ENCODE measurements around the gene METTL23.

GRCh38 chr17:76688165-76688622, 38.4 kb upstream of the METTL23 start:
- TF ChIP-seq ELF1 (IDR thresholded peaks at IDR 0.05; ENCODE audit: borderline replicate concordance, low read depth) (no peak), EZH2 (IDR thresholded peaks at IDR 0.05) (no peak), ZNF274 (IDR thresholded peaks at IDR 0.05; ENCODE audit: low read depth, low read length) (no peak), YY1 (IDR thresholded peaks at IDR 0.05; ENCODE audit: extremely low read depth, insufficient replicate concordance, low read depth, low read length) (no peak), POLR2A (IDR thresholded peaks at IDR 0.05; ENCODE audit: borderline replicate concordance, extremely low read depth, insufficient read depth, insufficient read length) (no peak), REST (IDR thresholded peaks at IDR 0.05; ENCODE audit: low read depth) (no peak), CTCF (IDR thresholded peaks at IDR 0.05 in 2 of 3, conservative IDR thresholded peaks at IDR 0.05 in 1 of 3; ENCODE audit: borderline replicate concordance in 1 of 3, insufficient read depth in 1 of 3, low read depth in 2 of 3, low read length in 2 of 3) (no peak; a peak in 1 of 6 replicates), POLR2AphosphoS5 (IDR thresholded peaks at IDR 0.05; ENCODE audit: low read depth, low read length) (no peak), EZH2phosphoT487 (IDR thresholded peaks at IDR 0.05; ENCODE audit: borderline replicate concordance) (no peak), JUND (IDR thresholded peaks at IDR 0.05) (no peak), RAD21 (IDR thresholded peaks at IDR 0.05; ENCODE audit: low read depth) (0 out of 2 replicates have a peak, but pooled peaks have one; percentile 44), ZFX (IDR thresholded peaks at IDR 0.05) (no peak), MAX (IDR thresholded peaks at IDR 0.05) (no peak; the same call in 1 of the 2 replicates), SP1 (IDR thresholded peaks at IDR 0.05; ENCODE audit: low read depth) (no peak)

Measured in HCT116 (cell line).